ENCODE results near the gene NEIL1. TPM values are rescaled to one million over a fixed set of nuclear protein-coding genes. Genes with fewer than 3 reads are reported as not detected.

Gene NEIL1
- polyA plus RNA-seq, 1 of the 3 experiments (the other 2 are of a cell fraction) = 12.0 TPM

- peak; percentile 96 for DNase-seq
- no peaks in the 10 kb centered on the region for H3K9me2 ChIP-seq
- 2% methylated on average over 29 of the region's 67 CpGs for WGBS (ENCODE audit: low lambda C conversion rate)
- H3K4me3 ChIP-seq (ENCODE audit: low read depth in 2 of 2, low read length in 1 of 2) = peak within 1 kb of the TSS; percentile 73 to 92
- no peaks in the 10 kb centered on the region for H3K27me3 ChIP-seq (ENCODE audit: insufficient read depth)
- peaks cover 5 to 16% of the 10 kb centered on the region in 2 experiments; a peak in 3 of 4 replicates for H3K4me1 ChIP-seq (ENCODE audit: control insufficient read depth in 1 of 2, insufficient read depth in 2 of 2, low read depth in 1 of 2, low read length in 1 of 2)
- peak within 1 kb of the TSS; percentile 74; the same call in 1 of the 2 replicates for H2AFZ ChIP-seq (ENCODE audit: low read depth)
- no peaks in the 10 kb centered on the region; the same call in 1 of the 2 replicates for H4K20me1 ChIP-seq (ENCODE audit: insufficient read depth)
- CTCF ChIA-PET = interaction anchor here (0.5 to 3.5 kb wide), 49 partner anchors 9 to 845 kb away, joined by 3 to 29 read pairs (median 4); partner anchors contain the start of genes C15orf39, IMP3, NEIL1 and PPCDC
- H3F3A ChIP-seq (replicated peaks; ENCODE audit: insufficient read depth) = peaks cover 10% of the 10 kb centered on the region
- peaks cover 49 to 55% of the 10 kb centered on the region in 2 experiments for H3K36me3 ChIP-seq (replicated peaks in 1 of 2; ENCODE audit: control insufficient read depth in 1 of 2, insufficient read depth in 2 of 2, low read length in 1 of 2)
- H3K9ac ChIP-seq = peak within 1 kb of the TSS; percentile 96
- H3K9me3 ChIP-seq = no peaks in the 10 kb centered on the region
- H3K27ac ChIP-seq (ENCODE audit: low read depth in 2 of 2, low read length in 1 of 2) = peak within 1 kb of the TSS; percentile 90 to 92
- H3K79me2 ChIP-seq (ENCODE audit: insufficient read depth) = peaks cover 40% of the 10 kb centered on the region
- H3K4me2 ChIP-seq = peak within 1 kb of the TSS; percentile 92
- POLR2A ChIA-PET = interaction anchor here (0.7 to 2.5 kb wide), 15 partner anchors 8 to 314 kb away, joined by 3 to 21 read pairs (median 6); partner anchors contain the start of genes COMMD4, IMP3, SIN3A and SNUPN
- peak; percentile 50 for TF ChIP-seq NRF1 (IDR thresholded peaks at IDR 0.05; ENCODE audit: low read depth, low read length)
- TF ChIP-seq GABPA (IDR thresholded peaks at IDR 0.05; ENCODE audit: low read depth) = peak; percentile 91
- peak; percentile 16; the same call in 1 of the 2 replicates for TF ChIP-seq MEF2A (IDR thresholded peaks at IDR 0.05; ENCODE audit: borderline replicate concordance, low read depth)
- TF ChIP-seq, protein P1, sequence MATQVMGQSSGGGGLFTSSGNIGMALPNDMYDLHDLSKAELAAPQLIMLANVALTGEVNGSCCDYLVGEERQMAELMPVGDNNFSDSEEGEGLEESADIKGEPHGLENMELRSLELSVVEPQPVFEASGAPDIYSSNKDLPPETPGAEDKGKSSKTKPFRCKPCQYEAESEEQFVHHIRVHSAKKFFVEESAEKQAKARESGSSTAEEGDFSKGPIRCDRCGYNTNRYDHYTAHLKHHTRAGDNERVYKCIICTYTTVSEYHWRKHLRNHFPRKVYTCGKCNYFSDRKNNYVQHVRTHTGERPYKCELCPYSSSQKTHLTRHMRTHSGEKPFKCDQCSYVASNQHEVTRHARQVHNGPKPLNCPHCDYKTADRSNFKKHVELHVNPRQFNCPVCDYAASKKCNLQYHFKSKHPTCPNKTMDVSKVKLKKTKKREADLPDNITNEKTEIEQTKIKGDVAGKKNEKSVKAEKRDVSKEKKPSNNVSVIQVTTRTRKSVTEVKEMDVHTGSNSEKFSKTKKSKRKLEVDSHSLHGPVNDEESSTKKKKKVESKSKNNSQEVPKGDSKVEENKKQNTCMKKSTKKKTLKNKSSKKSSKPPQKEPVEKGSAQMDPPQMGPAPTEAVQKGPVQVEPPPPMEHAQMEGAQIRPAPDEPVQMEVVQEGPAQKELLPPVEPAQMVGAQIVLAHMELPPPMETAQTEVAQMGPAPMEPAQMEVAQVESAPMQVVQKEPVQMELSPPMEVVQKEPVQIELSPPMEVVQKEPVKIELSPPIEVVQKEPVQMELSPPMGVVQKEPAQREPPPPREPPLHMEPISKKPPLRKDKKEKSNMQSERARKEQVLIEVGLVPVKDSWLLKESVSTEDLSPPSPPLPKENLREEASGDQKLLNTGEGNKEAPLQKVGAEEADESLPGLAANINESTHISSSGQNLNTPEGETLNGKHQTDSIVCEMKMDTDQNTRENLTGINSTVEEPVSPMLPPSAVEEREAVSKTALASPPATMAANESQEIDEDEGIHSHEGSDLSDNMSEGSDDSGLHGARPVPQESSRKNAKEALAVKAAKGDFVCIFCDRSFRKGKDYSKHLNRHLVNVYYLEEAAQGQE (IDR thresholded peaks at IDR 0.05; ENCODE audit: low read depth, low read length) = peak; percentile 78
- TF ChIP-seq ELF1 (IDR thresholded peaks at IDR 0.05) = peak; percentile 83
- 0 out of 2 replicates have a peak, but pooled peaks have one; percentile 31 for TF ChIP-seq NFIC (IDR thresholded peaks at IDR 0.05; ENCODE audit: borderline replicate concordance)
- TF ChIP-seq, protein P2, sequence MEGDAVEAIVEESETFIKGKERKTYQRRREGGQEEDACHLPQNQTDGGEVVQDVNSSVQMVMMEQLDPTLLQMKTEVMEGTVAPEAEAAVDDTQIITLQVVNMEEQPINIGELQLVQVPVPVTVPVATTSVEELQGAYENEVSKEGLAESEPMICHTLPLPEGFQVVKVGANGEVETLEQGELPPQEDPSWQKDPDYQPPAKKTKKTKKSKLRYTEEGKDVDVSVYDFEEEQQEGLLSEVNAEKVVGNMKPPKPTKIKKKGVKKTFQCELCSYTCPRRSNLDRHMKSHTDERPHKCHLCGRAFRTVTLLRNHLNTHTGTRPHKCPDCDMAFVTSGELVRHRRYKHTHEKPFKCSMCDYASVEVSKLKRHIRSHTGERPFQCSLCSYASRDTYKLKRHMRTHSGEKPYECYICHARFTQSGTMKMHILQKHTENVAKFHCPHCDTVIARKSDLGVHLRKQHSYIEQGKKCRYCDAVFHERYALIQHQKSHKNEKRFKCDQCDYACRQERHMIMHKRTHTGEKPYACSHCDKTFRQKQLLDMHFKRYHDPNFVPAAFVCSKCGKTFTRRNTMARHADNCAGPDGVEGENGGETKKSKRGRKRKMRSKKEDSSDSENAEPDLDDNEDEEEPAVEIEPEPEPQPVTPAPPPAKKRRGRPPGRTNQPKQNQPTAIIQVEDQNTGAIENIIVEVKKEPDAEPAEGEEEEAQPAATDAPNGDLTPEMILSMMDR (IDR thresholded peaks at IDR 0.05) = peak; percentile 75; the same call in 1 of the 2 replicates
- peak; percentile 41 for TF ChIP-seq RCOR1 (IDR thresholded peaks at IDR 0.05; ENCODE audit: low read length)
- TF ChIP-seq SIN3A (IDR thresholded peaks at IDR 0.05; ENCODE audit: borderline replicate concordance, low read depth, low read length) = peak; percentile 81; the same call in 1 of the 2 replicates
- 0 out of 4 replicates have a peak, but pooled peaks of 1 of the 2 experiments have one; percentile 61 for TF ChIP-seq EP300 (IDR thresholded peaks at IDR 0.05; ENCODE audit: borderline replicate concordance in 1 of 2, low read depth in 1 of 2, low read length in 1 of 2)
- peak; percentile 64 for TF ChIP-seq RAD21 (IDR thresholded peaks at IDR 0.05; ENCODE audit: low read length)
- TF ChIP-seq, protein P3, sequence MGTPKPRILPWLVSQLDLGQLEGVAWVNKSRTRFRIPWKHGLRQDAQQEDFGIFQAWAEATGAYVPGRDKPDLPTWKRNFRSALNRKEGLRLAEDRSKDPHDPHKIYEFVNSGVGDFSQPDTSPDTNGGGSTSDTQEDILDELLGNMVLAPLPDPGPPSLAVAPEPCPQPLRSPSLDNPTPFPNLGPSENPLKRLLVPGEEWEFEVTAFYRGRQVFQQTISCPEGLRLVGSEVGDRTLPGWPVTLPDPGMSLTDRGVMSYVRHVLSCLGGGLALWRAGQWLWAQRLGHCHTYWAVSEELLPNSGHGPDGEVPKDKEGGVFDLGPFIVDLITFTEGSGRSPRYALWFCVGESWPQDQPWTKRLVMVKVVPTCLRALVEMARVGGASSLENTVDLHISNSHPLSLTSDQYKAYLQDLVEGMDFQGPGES (IDR thresholded peaks at IDR 0.05; ENCODE audit: low read depth, low read length) = no peak
- TF ChIP-seq MXI1 (IDR thresholded peaks at IDR 0.05; ENCODE audit: low read depth, low read length) = peak; percentile 96
- TF ChIP-seq, protein P4, sequence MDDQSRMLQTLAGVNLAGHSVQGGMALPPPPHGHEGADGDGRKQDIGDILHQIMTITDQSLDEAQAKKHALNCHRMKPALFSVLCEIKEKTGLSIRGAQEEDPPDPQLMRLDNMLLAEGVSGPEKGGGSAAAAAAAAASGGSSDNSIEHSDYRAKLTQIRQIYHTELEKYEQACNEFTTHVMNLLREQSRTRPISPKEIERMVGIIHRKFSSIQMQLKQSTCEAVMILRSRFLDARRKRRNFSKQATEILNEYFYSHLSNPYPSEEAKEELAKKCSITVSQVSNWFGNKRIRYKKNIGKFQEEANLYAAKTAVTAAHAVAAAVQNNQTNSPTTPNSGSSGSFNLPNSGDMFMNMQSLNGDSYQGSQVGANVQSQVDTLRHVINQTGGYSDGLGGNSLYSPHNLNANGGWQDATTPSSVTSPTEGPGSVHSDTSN (IDR thresholded peaks at IDR 0.05) = 0 out of 2 replicates have a peak, but pooled peaks have one; percentile 15
- TF ChIP-seq RFX5 (IDR thresholded peaks at IDR 0.05; ENCODE audit: low read length) = no peak
- TF ChIP-seq FOXJ3 (CRISPR knock-in tag; IDR thresholded peaks at IDR 0.05) = no peak
- no peak for TF ChIP-seq FOXM1 (IDR thresholded peaks at IDR 0.05; ENCODE audit: low read depth)
- TF ChIP-seq, protein P5, sequence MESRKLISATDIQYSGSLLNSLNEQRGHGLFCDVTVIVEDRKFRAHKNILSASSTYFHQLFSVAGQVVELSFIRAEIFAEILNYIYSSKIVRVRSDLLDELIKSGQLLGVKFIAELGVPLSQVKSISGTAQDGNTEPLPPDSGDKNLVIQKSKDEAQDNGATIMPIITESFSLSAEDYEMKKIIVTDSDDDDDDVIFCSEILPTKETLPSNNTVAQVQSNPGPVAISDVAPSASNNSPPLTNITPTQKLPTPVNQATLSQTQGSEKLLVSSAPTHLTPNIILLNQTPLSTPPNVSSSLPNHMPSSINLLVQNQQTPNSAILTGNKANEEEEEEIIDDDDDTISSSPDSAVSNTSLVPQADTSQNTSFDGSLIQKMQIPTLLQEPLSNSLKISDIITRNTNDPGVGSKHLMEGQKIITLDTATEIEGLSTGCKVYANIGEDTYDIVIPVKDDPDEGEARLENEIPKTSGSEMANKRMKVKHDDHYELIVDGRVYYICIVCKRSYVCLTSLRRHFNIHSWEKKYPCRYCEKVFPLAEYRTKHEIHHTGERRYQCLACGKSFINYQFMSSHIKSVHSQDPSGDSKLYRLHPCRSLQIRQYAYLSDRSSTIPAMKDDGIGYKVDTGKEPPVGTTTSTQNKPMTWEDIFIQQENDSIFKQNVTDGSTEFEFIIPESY (IDR thresholded peaks at IDR 0.05; ENCODE audit: borderline replicate concordance, low read depth) = peak; percentile 60; the same call in 1 of the 2 replicates
- TF ChIP-seq RXRA (IDR thresholded peaks at IDR 0.05; ENCODE audit: borderline replicate concordance, low read depth) = peak; percentile 34; the same call in 1 of the 2 replicates
- TF ChIP-seq CHD2 (IDR thresholded peaks at IDR 0.05; ENCODE audit: low read length, partially characterized antibody) = peak; percentile 75
Measured at GRCh38 chr15:75367913-75368688, 21.3 kb downstream of the NEIL1 start, which contains the start of gene MAN2C1. Gene MAN2C1 (minus strand): TSS chr15:75368607. CDS start chr15:75368583, 24 bp downstream.
